NCI-H1417 (cell line): Measurements from ENCODE around the gene DNM3.

Experiments used
- DNase-seq, 3 experiments: peaks; one replicate each; lab custom pipeline; 2025; lab: John Stamatoyannopoulos, UW

Gene DNM3

DNA sequence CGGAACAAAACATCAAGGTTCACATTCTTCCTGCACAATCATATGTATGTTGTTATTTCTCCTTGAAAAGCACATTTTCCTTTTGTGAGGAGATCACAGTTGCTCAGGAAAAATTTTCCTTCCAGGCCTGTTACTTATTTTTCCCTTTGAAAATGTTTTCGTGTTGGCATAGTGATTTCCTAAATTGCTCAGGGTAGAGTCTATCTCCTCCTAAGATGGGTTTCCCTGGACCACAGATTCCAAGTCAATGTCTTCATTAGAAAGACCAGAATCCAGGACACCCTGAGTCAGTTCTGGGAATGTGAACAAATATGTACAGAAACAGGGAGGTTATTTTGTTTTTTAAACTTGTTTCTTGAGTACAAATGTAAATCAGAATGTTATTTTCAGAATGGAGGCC is 484.8 kb downstream of the DNM3 start:
- DNase-seq = no peak

DNA sequence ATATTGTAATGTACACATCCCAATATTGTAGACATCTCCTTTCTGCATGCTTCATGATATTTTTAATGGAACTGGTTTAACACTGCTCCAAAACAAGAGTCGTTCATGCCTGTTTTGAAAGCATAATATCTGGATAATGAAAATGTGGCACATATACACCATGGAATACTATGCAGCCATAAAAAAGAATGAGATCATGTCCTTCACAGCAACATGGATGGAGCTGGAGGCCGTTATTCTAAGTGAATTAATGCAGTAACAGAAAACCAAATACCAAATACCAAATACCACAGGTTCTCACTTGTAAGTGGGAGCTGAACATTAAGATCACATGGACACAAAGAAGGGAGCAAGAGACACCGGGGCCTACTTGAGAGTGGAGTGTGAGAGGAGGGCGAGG is 487.0 kb downstream of the DNM3 start:
- no peak for DNase-seq

DNA sequence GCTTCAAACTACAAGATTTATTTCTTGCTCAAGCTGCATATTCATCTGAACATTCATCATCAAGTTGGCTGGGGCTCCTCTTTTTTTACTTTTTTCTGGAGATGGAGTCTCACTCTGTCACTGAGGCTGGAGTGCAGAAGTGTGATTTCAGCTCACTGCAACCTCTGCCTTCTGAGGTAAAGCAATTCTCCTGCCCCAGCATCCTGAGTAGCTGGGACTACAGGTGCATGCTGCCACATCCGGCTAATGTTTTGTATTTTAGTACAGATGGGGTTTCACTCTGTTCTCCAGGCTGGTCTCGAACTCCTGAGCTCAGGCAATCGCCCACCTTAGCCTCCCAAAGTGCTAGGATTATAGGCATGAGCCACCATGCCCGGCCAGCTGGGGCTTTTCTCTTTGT is 490.9 kb downstream of the DNM3 start:
- DNase-seq = no peak

DNA sequence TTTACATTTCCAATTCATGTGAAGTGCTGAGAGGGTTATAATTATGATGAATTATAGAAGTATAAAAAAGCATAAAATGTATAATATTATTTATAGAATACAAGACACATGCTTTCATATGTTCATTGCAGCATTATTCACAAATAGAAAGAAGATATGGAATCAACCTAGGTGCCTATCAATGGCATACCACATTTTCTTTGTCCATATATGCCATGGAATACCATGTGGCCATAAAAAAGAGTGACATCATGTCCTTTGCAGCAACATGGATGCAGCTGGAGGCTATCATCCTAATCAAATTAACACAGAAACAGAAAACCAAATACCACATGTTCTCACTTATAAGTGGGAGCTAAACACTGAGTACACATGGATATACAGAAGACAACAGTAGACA is 494.1 kb downstream of the DNM3 start:
- DNase-seq = no peak

DNA sequence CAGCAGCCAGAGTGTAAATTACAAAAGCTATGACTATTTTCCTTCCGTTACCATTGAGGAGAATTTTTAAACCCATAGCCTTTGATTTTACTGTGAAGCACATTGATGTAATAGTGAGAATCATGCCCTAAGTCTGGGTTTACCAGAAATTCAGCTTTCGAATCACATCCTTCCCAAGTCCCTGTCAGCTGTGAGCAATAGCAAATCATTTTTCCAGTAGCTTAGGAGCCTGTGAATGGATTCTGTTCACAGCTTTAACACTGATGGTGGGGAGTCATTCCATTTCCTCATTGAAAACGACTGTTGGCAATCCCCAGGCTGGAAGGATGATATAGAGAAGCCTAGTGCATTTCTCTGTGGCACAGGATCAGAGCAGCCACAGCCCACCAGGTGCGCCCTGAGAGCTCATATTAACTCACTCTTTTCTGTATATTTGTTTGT is 497.0 kb downstream of the DNM3 start:
- peak in 2 of 3 experiments; percentile 17 to 29 for DNase-seq

DNA sequence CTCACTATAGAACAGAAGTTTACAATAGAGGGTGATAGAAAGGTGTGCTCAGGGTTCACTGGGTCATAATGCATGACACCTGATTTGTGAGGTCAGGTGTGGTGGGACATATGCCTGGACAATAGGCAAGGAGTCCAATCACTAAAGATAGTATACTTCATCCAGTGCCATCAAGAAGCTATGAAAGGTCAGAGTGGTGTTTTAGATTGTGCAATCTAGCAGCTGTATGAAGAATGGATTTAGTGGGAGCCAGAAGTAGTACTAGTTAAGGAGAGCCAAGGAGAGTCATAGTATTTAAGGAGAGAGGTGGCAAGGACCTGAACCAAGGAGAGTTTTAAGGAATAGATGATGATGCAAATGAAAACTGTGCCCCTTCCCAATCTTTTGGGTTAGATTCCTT is 498.5 kb downstream of the DNM3 start:
- DNase-seq = no peak

GRCh38 chr1:172340520-172340919 is 499.2 kb downstream of the DNM3 start:
- no peak for DNase-seq

GRCh38 chr1:172341697-172342096 is 500.4 kb downstream of the DNM3 start:
- DNase-seq = no peak

- DNase-seq = no peak
Measured at GRCh38 chr1:172342584-172343239, 501.4 kb downstream of the DNM3 start.

- DNase-seq = no peak
Measured at GRCh38 chr1:172343240-172344160, 502.2 kb downstream of the DNM3 start.

GRCh38 chr1:172344444-172344843 is 503.1 kb downstream of the DNM3 start:
- DNase-seq = no peak

- no peak for DNase-seq
Measured at GRCh38 chr1:172345077-172345476, 503.8 kb downstream of the DNM3 start.

DNA sequence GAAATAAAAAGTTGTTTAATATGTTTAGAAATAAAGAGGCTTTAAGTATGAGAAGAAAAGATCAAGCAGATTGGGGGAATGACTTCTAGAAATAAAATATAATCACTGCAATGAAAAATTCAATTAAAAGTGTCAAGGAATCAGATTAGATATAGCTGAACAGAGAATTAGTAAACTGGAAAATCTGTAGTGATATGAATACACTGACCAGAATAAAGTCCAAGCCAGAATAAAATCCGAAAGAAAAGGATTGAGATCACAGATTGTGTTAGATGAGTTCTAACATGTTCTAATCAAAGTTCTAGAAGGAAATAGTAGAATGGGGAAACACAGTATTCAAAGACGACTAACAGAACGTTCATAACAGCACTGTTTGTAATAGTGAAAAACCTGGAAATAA is 506.1 kb downstream of the DNM3 start:
- no peak for DNase-seq

DNA sequence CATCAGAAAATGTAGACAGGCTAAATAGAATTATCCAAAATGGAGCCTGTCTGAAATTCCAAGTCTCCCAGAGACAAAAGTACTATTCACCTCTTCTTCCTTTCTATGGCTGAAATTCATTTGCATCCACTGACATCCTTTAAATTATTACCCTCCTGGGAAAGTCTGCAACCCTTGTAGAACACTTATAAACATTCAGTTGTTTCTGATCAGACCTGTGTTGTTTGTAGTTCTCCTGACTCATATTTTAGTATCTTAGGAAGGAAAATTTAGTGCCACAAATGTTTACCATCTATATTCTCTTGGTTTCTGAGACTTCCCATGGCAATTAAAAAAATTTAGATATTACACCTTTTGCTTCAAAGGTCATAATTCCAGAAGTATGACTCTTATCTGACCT is 509.6 kb downstream of the DNM3 start:
- no peak for DNase-seq

DNA sequence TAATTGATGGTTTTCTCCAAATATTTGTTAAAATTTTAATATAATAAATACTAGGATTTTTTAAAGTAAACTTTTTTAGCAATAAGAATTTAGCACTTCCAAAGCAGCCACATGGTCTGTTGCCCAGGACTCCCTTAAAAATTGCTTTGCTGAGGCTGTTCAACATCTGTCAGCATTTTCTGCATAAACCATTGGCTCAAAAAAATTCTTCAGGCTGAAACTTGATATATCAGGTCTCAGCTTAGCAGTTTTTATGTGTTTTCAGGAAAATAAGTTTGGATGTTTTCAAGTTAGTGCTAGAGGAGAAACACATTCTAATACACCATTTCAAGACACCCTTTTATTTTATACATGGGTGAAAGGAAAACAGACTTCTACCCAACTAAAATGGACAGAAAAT is 510.0 kb downstream of the DNM3 start:
- no peak for DNase-seq

- no peak for DNase-seq
Measured at GRCh38 chr1:172351754-172352161, 510.5 kb downstream of the DNM3 start.

- no peak for DNase-seq
Measured at GRCh38 chr1:172352435-172352834, 511.1 kb downstream of the DNM3 start.

GRCh38 chr1:172354291-172355274 is 513.3 kb downstream of the DNM3 start:
- no peak for DNase-seq

DNA sequence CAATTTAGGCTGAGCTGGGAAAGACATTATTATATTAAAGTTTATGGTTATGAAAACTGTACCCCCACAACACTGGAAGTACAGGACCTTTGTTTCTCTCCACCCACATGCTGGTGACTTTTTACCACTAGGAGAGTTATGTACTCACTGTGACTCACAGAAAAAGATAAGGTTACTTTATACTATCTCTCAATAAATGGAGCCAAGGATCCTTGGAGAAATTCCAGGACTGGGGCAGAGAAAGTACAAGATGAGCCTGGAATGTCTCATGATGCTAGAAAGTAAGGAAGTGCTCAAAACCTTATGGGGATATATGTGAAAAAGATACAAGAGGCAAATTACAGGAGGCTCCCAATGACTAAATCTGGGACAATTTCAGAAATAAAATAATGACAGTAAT is 515.3 kb downstream of the DNM3 start:
- no peak for DNase-seq

DNA sequence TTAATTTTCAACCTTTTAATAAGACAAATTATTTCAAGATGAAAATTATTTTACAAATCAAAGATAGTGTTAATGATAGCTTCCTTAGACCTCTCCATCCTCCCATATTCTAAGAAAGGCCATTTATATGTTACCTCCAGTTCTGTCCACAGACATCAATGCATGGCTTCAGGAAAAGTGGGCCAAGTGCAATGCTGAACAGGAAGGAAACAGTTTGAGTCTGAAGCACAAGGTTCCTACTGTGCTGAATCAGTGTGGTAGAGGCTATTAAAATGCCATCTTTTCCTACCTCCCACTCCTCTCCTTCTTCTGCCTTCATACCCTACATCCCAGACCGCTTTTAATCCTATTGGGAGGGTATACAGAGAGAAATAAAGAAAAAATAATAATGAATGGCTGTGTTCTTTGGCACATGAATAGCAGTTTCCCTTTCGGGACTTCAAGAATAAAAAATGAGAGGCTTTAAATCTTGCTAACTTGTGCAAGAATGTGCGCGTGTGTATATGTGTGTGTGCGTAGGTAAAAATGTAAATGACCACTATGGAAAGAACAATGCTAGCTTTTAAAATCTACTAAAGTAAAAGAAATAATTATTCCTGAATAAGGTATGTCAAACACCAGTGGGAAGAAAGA is 516.6 kb downstream of the DNM3 start:
- no peak for DNase-seq

- peak in 2 of 3 experiments; percentile 24 to 70 for DNase-seq
Measured at GRCh38 chr1:172359491-172359999, 518.2 kb downstream of the DNM3 start.
